GM12801 (cell line): ENCODE results near the gene ATP9A.

Experiments used
- CTCF ChIP-seq: IDR thresholded peaks from one replicate; pipeline ENCODE4 v1.5.1; 2011; ENCODE audit warnings: control low read depth; ENCODE audit not compliant: insufficient read length; ENCODE audit errors: extremely low read depth

The ATP9A gene

GRCh38 chr20:51789434-51789833, 21.2 kb upstream of the ATP9A start:
- no peak for TF ChIP-seq CTCF

DNA sequence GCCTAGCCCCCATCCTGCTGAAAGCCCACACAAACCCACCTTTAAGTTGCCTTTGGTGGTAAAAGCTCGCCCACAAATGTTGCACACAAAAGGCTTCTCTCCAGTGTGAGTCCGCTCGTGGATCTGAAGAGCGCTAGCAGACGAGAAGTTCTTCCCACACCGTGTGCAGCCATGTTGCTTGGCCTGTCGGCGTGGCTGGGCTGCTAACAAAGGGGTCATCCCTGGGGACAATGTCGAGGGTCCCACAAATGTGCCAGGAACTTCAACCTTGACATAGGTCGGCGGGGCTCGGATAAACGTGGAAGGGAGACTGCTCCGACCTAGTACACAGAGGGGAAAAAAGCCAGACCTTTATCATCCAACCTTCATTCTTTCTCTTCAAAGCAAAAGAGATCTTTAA, 20.6 kb upstream of the ATP9A start:
- no peak for TF ChIP-seq CTCF

GRCh38 chr20:51784299-51784698, 16.1 kb upstream of the ATP9A start:
- TF ChIP-seq CTCF, result no peak

- TF ChIP-seq CTCF, result no peak
Observed at GRCh38 chr20:51775241-51775640, 7.1 kb upstream of the ATP9A start.

- no peak for TF ChIP-seq CTCF
Observed at GRCh38 chr20:51772236-51772635, 4.0 kb upstream of the ATP9A start.

DNA sequence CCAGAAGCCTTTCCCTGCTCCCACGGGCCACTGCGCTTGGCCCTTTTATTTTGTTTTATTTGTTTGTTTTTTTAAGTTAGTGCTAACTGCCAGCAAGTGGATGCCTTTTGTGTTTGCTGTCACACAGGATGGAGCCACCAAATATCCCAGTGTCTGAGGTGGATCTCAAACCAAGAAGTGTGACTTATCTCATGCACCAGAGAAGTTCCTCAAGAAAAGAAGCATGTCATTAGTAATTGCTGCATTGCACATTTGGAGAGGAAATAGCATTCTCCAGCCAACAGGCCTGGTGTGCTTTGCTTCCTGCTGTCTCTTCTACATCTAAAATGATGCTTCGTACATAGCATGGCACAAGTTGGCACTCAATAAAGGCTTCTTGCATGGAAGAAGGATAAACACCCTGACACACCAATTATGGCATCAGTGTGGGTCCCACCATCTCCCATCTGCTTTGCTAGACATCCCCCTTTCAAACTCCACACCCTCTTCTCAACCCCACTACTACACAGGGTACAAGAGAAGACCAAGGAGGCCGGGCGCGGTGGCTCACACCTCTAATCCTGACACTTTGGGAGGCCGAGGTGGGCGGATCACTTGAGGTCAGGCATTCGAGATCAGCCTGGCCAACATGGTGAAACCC, 1.9 kb upstream of the ATP9A start:
- TF ChIP-seq CTCF, result no peak

DNA sequence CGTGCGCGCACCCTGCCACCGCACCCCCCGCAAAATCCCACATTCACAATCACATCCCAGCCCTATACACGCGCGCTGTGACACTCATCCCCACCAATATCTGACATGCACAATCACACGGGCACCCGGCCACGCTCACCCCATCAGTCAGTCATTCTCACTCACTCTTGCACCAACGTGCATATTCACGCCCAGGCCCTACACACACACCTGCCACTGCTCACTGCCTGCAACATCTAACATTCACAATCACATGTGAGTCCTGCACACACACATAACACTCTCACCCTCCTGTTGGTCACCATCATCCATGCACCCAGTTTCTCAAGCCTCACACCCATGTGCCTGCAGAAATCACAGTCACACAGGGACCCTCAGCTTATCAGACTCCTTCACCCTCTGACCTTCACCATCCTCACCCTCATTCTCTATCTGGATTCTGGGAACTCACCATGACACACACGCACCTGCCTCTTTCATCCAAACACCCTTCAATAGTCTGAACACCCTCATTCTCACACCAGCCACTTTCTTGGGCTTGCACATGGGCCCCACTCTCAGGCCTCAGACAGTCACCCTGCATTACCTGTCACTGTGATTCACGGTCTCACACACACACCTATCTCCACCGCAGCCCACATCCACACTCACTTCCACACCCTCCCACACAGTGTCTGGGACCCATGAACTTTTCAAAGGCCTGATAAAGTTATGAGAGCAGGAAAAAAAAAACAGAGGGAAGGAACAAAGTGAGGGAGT, 748 bp upstream of the ATP9A start:
- TF ChIP-seq CTCF, result no peak
